NT2/D1 (cell line): ENCODE results near the gene BBS5.

Experiments
- SUZ12 ChIP-seq: IDR thresholded peaks from 2 replicates; pipeline ENCODE4 v1.6.1; 2011; ENCODE audit not compliant: insufficient read length, insufficient read depth; ENCODE audit errors: extremely low read depth
- YY1 ChIP-seq: IDR thresholded peaks from 2 replicates; pipeline ENCODE4 v1.6.1; 2011; ENCODE audit not compliant: insufficient read length, insufficient read depth
- ZNF274 ChIP-seq: IDR thresholded peaks from 2 replicates; pipeline ENCODE4 v1.6.1; 2011; ENCODE audit warnings: mild to moderate bottlenecking, low read depth, low read length

DNA sequence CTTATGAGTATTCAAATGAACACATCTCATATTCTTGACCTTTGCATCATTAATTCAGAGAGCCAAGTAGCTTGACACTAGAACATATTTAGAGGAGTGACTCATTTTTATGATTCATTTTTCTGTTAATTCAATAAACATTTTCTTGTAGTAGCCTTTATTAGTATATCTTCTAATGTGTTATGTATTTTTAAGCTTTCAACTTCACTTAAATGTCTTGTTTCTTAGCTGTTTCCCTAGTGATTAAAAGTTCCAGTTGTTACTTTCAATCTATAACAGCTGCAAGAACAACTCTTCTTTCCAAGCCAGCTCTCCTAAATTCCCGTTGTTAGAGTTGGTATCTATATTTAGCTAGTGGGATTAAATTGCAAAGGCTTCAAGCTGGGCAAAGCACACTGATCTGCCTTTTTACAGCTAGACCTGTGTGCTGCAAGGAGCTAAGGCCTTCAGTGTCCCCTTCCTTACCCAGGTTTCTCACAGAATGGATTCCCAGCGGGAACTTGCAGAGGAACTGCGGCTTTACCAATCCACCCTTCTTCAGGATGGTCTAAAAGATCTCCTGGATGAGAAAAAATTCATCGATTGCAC lies 30.1 kb downstream of the BBS5 start, which contains the start of gene KLHL41:
- TF ChIP-seq SUZ12 (no peak), YY1 (no peak), ZNF274 (no peak)
